Sigmoid colon (tissue), 7 donors: ENCODE data around the gene ACSL6. TPM values are rescaled to one million over a fixed set of nuclear protein-coding genes. Genes with fewer than 3 reads are reported as not detected.

ENCODE experiments used
- DNase-seq: peaks from one replicate; pipeline ENCODE4 v3.0.0-alpha.2; 2019
- H3K27ac ChIP-seq, 4 donors: fragments of 200-600 bp; sonication (generic); one replicate each; pipeline ENCODE4 v1.5.1; 2016 to 2019; ENCODE audit warnings: mild to moderate bottlenecking in 1 of 4
- H3K27me3 ChIP-seq, 3 donors: fragments of 200-600 bp; sonication (generic); one replicate each; pipeline ENCODE4 v1.5.1; 2019; ENCODE audit warnings: mild to moderate bottlenecking in 1 of 3
- H3K36me3 ChIP-seq, 4 donors: fragments of 200-600 bp; sonication (generic); one replicate each; pipeline ENCODE4 v1.5.1; 2016 to 2019
- H3K4me1 ChIP-seq, 4 donors: fragments of 200-600 bp; sonication (generic); one replicate each; pipeline ENCODE4 v1.5.1; 2017 to 2019
- H3K4me3 ChIP-seq, 4 donors: fragments of 200-600 bp; sonication (generic); one replicate each; pipeline ENCODE4 v1.5.1; 2017 to 2019; ENCODE audit warnings: mild to moderate bottlenecking in 2 of 4, moderate library complexity in 1 of 4
- H3K9me3 ChIP-seq, 4 donors: fragments of 200-600 bp in 3 of 4; sonication (generic) in 3 of 4; one replicate each; pipeline versions ENCODE4 v1.5.1 to v1.6.1; 2013 to 2019
- CTCF ChIP-seq, 4 experiments: fragments of 450-650 bp in 3 of 4; fragments of 200-600 bp in 1 of 4; IDR thresholded peaks; one replicate each; pipeline ENCODE4 v1.5.1; 2016 to 2019; ENCODE audit warnings: antibody characterized with exemption in 4 of 4, mild to moderate bottlenecking in 3 of 4, moderate library complexity in 2 of 4
- EP300 ChIP-seq, 4 donors: sonication (generic); formaldehyde crosslinking; IDR thresholded peaks; one replicate each; pipeline ENCODE4 v1.6.1; 2017; ENCODE audit warnings: antibody characterized with exemption in 4 of 4
- POLR2A ChIP-seq, 2 donors: fragments of 450-650 bp; IDR thresholded peaks; one replicate each; pipeline ENCODE4 v1.6.1; 2016; ENCODE audit warnings: antibody characterized with exemption in 2 of 2, mild to moderate bottlenecking in 2 of 2, moderate library complexity in 2 of 2
- POLR2AphosphoS5 ChIP-seq, 4 donors: sonication (generic); formaldehyde crosslinking; IDR thresholded peaks; one replicate each; pipeline ENCODE4 v1.6.1; 2017; ENCODE audit warnings: antibody characterized with exemption in 4 of 4
- WGBS, 2 donors: extraction: QIAGEN DNeasy Blood & Tissue Kit; methylation state at CpG; one replicate each; pipeline ENCODE4 v1.1.7; 2013; 5-methylcytosine and 5-hydroxymethylcytosine counted together
- intact Hi-C: fragments of 100-400 bp; cut with DNase I; formaldehyde crosslinking; loops from one replicate; pipeline ENCODE4 v1.15.1; 2023
- polyA plus RNA-seq, 3 donors: library from polyadenylated mRNA; stranded (reverse); fragments of 200-250 nt; gene quantifications; one replicate each; pipeline ENCODE4 v1.2.3, GENCODE V29; 2013
- total RNA-seq, 4 donors: library from RNA; depleted of rRNA; stranded (reverse); fragments of >200 nt; gene quantifications; one replicate each; pipeline ENCODE4 v1.1.0, GENCODE V29; 2016
- donor health status: healthy with polysubstance abuse.
- donor health status: Bipolar disorder and iron deficiency.
- donor health status: healthy.

The ACSL6 gene
- total and polyA plus RNA-seq, 7 donors = 0.16 to 5.5 (median 1.8) TPM; not detected in 2

DNA sequence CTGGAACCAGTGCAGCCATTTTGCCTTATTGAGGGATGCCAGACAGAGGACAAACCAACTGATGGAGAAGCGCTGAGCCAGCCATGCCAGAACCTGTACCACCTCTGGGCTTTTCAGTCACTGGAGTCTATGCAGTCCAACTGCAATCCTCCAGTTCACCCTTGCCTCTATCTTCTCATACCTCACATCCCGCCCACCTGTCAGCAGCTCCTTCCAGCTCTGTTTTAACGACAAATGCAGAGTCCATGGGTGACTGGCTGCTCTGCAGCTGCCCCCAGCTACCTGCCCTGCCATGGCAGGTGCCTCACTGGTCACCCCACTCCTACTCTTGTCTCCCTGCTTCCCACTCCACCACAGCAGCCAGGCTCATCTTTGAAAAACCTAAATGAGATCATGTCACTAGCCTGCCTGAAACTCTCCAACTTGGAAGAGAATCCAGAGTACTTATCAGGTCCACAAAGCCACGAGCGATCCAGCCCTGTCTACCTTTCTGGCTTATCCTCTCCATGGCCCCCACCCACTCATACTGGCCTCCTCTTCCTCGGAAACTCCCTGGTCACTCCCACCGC lies 14.0 kb upstream of the ACSL6 start:
- Histone ChIP-seq H3K4me3 (no peak overlapping the region), H3K36me3 (no peaks in the 10 kb centered on the region), H3K27ac (no peak overlapping the region), H3K9me3 (no peaks in the 10 kb centered on the region), H3K27me3 (no peaks in the 10 kb centered on the region), H3K4me1 (no peaks in the 10 kb centered on the region)
- 89% methylated on average over 7 of the region's 7 CpGs for WGBS, 2 donors
- intact Hi-C loops = no loop called here
- no peak for TF ChIP-seq CTCF (IDR thresholded peaks at IDR 0.05)
- TF ChIP-seq POLR2AphosphoS5 (IDR thresholded peaks at IDR 0.05) = no peak
- no peak for TF ChIP-seq EP300 (IDR thresholded peaks at IDR 0.05)
- TF ChIP-seq POLR2A (IDR thresholded peaks at IDR 0.05) = no peak
- DNase-seq = no peak

DNA sequence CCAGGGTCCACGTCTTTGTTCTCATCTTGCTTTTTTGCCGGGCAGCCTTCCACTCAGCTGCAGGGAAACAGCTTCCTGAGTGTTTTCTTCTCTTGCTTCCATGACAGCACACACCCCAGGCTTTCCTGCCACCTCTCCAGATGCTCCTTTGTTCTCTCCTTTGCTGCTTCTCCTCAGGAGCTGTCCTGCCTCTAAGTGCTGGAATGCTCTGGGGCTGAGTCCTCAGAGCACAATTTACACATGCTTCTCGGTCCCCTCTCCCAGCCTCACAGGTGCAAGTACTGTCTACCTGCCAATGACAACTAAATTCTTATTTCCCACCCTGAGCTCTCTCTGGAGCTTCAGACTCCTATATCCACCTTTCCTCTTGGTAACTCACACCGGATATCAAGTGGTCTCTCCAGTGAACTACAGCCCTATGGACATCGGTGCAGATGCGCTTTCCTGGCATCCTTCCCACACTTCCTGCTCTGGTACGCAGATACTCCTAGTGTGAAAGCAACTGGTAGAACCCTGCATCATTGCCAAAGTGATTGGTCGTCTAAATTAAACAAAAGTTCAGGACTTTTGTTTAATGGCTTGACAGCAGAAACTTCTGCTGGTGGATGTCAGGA lies 13.4 kb upstream of the ACSL6 start:
- Histone ChIP-seq H3K4me1 (no peaks in the 10 kb centered on the region), H3K4me3 (no peak overlapping the region), H3K9me3 (no peaks in the 10 kb centered on the region), H3K27ac (no peak overlapping the region), H3K36me3 (no peaks in the 10 kb centered on the region), H3K27me3 (no peaks in the 10 kb centered on the region)
- intact Hi-C loops = no loop called here
- no peak for TF ChIP-seq CTCF (IDR thresholded peaks at IDR 0.05)
- no peak for TF ChIP-seq EP300 (IDR thresholded peaks at IDR 0.05)
- TF ChIP-seq POLR2A (IDR thresholded peaks at IDR 0.05) = no peak
- no peak for TF ChIP-seq POLR2AphosphoS5 (IDR thresholded peaks at IDR 0.05)
- no peak for DNase-seq
- WGBS, 2 donors = 75 to 77% methylated on average over 8 of the region's 8 CpGs

DNA sequence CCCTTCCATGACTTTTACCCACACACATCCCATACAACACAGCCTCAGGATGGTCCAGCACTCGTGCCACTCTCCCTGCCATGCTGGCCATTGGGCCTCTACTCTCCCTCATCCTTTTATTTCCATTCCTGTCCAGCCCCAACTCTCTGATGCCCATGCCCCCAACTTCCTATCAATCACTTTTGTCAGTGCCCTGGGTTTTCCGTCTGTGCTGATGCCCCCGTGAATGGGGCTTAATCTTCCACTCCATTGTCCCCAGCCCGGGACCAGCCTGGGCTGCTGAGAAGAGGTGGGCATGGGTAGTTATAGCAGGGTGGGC lies 12.6 kb upstream of the ACSL6 start:
- intact Hi-C loops = no loop called here
- Histone ChIP-seq H3K4me1 (no peaks in the 10 kb centered on the region), H3K27me3 (no peaks in the 10 kb centered on the region), H3K9me3 (no peaks in the 10 kb centered on the region), H3K36me3 (no peaks in the 10 kb centered on the region), H3K4me3 (no peak overlapping the region), H3K27ac (no peak overlapping the region)
- DNase-seq = no peak
- TF ChIP-seq CTCF (IDR thresholded peaks at IDR 0.05) = no peak
- no peak for TF ChIP-seq POLR2AphosphoS5 (IDR thresholded peaks at IDR 0.05)
- no peak for TF ChIP-seq EP300 (IDR thresholded peaks at IDR 0.05)
- no peak for TF ChIP-seq POLR2A (IDR thresholded peaks at IDR 0.05)
- WGBS, 2 donors = 57 to 87% methylated on average over 4 of the region's 4 CpGs

GRCh38 chr5:132023258-132024116 lies 12.0 kb upstream of the ACSL6 start:
- 62 to 74% methylated on average over 5 of the region's 5 CpGs for WGBS, 2 donors
- intact Hi-C loops = no loop called here
- Histone ChIP-seq H3K27ac (no peak overlapping the region), H3K27me3 (no peaks in the 10 kb centered on the region), H3K4me3 (no peak overlapping the region), H3K4me1 (no peaks in the 10 kb centered on the region), H3K36me3 (no peaks in the 10 kb centered on the region), H3K9me3 (no peaks in the 10 kb centered on the region)
- TF ChIP-seq EP300 (IDR thresholded peaks at IDR 0.05) = no peak
- TF ChIP-seq POLR2AphosphoS5 (IDR thresholded peaks at IDR 0.05) = no peak
- TF ChIP-seq CTCF (IDR thresholded peaks at IDR 0.05) = no peak
- TF ChIP-seq POLR2A (IDR thresholded peaks at IDR 0.05) = no peak
- DNase-seq = no peak
